Midbrain (tissue), 1 donor: Measurements from ENCODE around the gene SEMA4D.

Experiments
- DNase-seq: peaks from one replicate; lab custom pipeline; 2025; lab: John Stamatoyannopoulos, UW

SEMA4D gene

GRCh38 chr9:89446261-89446960, 51.5 kb downstream of the SEMA4D start:
- DNase-seq = no peak

GRCh38 chr9:89445801-89446251, 52.1 kb downstream of the SEMA4D start:
- no peak for DNase-seq

- DNase-seq = peak; percentile 61
Observed at GRCh38 chr9:89444925-89445765, 52.8 kb downstream of the SEMA4D start.

GRCh38 chr9:89444274-89444673, 53.6 kb downstream of the SEMA4D start:
- no peak for DNase-seq

GRCh38 chr9:89442981-89443814, 54.7 kb downstream of the SEMA4D start:
- no peak for DNase-seq

- DNase-seq = no peak
Observed at GRCh38 chr9:89442501-89442978, 55.4 kb downstream of the SEMA4D start.

GRCh38 chr9:89441986-89442385, 55.9 kb downstream of the SEMA4D start:
- DNase-seq = no peak

- DNase-seq = no peak
Observed at GRCh38 chr9:89441655-89441970, 56.3 kb downstream of the SEMA4D start.

GRCh38 chr9:89440951-89441654, 56.8 kb downstream of the SEMA4D start:
- no peak for DNase-seq

GRCh38 chr9:89440548-89440947, 57.4 kb downstream of the SEMA4D start:
- no peak for DNase-seq

GRCh38 chr9:89440046-89440445, 57.9 kb downstream of the SEMA4D start:
- no peak for DNase-seq

- DNase-seq = no peak
Observed at GRCh38 chr9:89439571-89439970, 58.3 kb downstream of the SEMA4D start.

GRCh38 chr9:89438194-89438593, 59.7 kb downstream of the SEMA4D start:
- no peak for DNase-seq

- no peak for DNase-seq
Observed at GRCh38 chr9:89437772-89438171, 60.1 kb downstream of the SEMA4D start.

- DNase-seq = no peak
Observed at GRCh38 chr9:89436963-89437625, 60.8 kb downstream of the SEMA4D start.

GRCh38 chr9:89436326-89436725, 61.6 kb downstream of the SEMA4D start:
- DNase-seq = peak; percentile 84

- peak; percentile 50 for DNase-seq
Observed at GRCh38 chr9:89435071-89435823, 62.7 kb downstream of the SEMA4D start.

GRCh38 chr9:89434636-89435035, 63.3 kb downstream of the SEMA4D start:
- DNase-seq = no peak

- no peak for DNase-seq
Observed at GRCh38 chr9:89433826-89434225, 64.1 kb downstream of the SEMA4D start.

GRCh38 chr9:89432986-89433530, 64.9 kb downstream of the SEMA4D start:
- no peak for DNase-seq
